Thyroid gland (tissue), 4 donors: ENCODE results near the gene HOXA5. TPM values are rescaled to one million over a fixed set of nuclear protein-coding genes. Genes with fewer than 3 reads are reported as not detected.

Source experiments
- DNase-seq, 2 donors: peaks; one replicate each; pipeline ENCODE4 v3.0.0-alpha.2; 2019
- H3K27ac ChIP-seq, 3 donors: fragments of 200-600 bp; sonication (generic); 1 replicate in 2 of 3; 2 replicates in 1 of 3; pipeline ENCODE4 v1.5.1; 2016 to 2019; ENCODE audit warnings: mild to moderate bottlenecking in 1 of 3, moderate library complexity in 1 of 3
- H3K27me3 ChIP-seq: fragments of 200-600 bp; sonication (generic); one replicate; pipeline ENCODE4 v1.5.1; 2019
- H3K36me3 ChIP-seq, 2 donors: fragments of 200-600 bp; sonication (generic); one replicate each; pipeline ENCODE4 v1.5.1; 2016 to 2019
- H3K4me1 ChIP-seq, 2 donors: fragments of 200-600 bp; sonication (generic); one replicate each; pipeline ENCODE4 v1.5.1; 2017 to 2019
- H3K4me3 ChIP-seq, 3 donors: fragments of 200-600 bp; sonication (generic); replicated peaks in 1 of 3; 1 replicate in 2 of 3; 2 replicates in 1 of 3; pipeline ENCODE4 v1.5.1; 2016; ENCODE audit warnings: mild to moderate bottlenecking in 1 of 3
- H3K9me3 ChIP-seq: fragments of 200-600 bp; sonication (generic); one replicate; pipeline ENCODE4 v1.5.1; 2017
- CTCF ChIP-seq, 6 experiments: fragments of 200-600 bp in 3 of 6; fragments of 450-650 bp in 3 of 6; sonication (generic) in 3 of 6; IDR thresholded peaks; one replicate each; pipeline ENCODE4 v1.5.1; 2016 to 2019; ENCODE audit warnings: antibody characterized with exemption in 6 of 6, mild to moderate bottlenecking in 2 of 6, inconsistent platforms in 1 of 6, moderate library complexity in 1 of 6
- POLR2A ChIP-seq, 2 donors: fragments of 450-650 bp; IDR thresholded peaks; one replicate each; pipeline ENCODE4 v1.6.1; 2017; ENCODE audit warnings: antibody characterized with exemption in 2 of 2, mild to moderate bottlenecking in 2 of 2, moderate library complexity in 1 of 2
- WGBS, 2 donors: methylation state at CpG; one replicate each; pipeline ENCODE4 v1.1.5; 2017; 5-methylcytosine and 5-hydroxymethylcytosine counted together
- intact Hi-C: fragments of 100-400 bp; cut with DNase I; formaldehyde crosslinking; loops from one replicate; pipeline ENCODE4 v1.15.1; 2023
- total RNA-seq, 4 donors: library from RNA; depleted of rRNA; stranded (reverse); fragments of >200 nt; gene quantifications; one replicate each; pipeline ENCODE4 v1.2.3, GENCODE V29; 2016

The HOXA5 gene
- total RNA-seq, 4 donors from 2014 or later: 2.0 to 4.4 (median 3.3) TPM

- H3K4me3 ChIP-seq: no peak overlapping the region
- no peak overlapping the region for H3K27ac ChIP-seq
- TF ChIP-seq POLR2A (IDR thresholded peaks at IDR 0.05) (no peak), CTCF (IDR thresholded peaks at IDR 0.05) (no peak)
- WGBS, 2 donors: 11 to 16% methylated on average over 8 to 44 of the region's 46 CpGs
- peaks cover 81% of the 10 kb centered on the region for H3K27me3 ChIP-seq
- peaks cover 5 to 31% of the 10 kb centered on the region in 2 donors for H3K4me1 ChIP-seq
- no peaks in the 10 kb centered on the region for H3K9me3 ChIP-seq
- intact Hi-C loops: loop anchor here (10.0 kb wide), 1 partner anchor 1311 kb away; no protein-coding TSS in a partner anchor
- H3K36me3 ChIP-seq: no peaks in the 10 kb centered on the region
- no peak for DNase-seq
Measured at GRCh38 chr7:27165996-27166530, 22.6 kb upstream of the HOXA5 start.

- Histone ChIP-seq H3K4me1 (peaks cover 10 to 36% of the 10 kb centered on the region in 2 donors), H3K27ac (no peak within 1 kb of the TSS), H3K36me3 (no peaks in the 10 kb centered on the region), H3K9me3 (no peaks in the 10 kb centered on the region), H3K27me3 (peaks cover 76% of the 10 kb centered on the region), H3K4me3 (no peak within 1 kb of the TSS)
- intact Hi-C loops: loop anchor here (10.0 kb wide), 1 partner anchor 1311 kb away; no protein-coding TSS in a partner anchor
- TF ChIP-seq CTCF (IDR thresholded peaks at IDR 0.05): no peak
- TF ChIP-seq POLR2A (IDR thresholded peaks at IDR 0.05): no peak
- peak in 1 of 2 donors; percentile 31 for DNase-seq
- 12% methylated on average over 31 to 37 of the region's 82 CpGs for WGBS, 2 donors
Measured at GRCh38 chr7:27165089-27165995, 21.9 kb upstream of the HOXA5 start, which contains the start of gene HOXA9. TSS of gene HOXA9 (minus strand) at chr7:27165537. CDS start at chr7:27165457, 80 bp downstream.

GRCh38 chr7:27164367-27165088, 21.0 kb upstream of the HOXA5 start:
- no peak for DNase-seq
- Histone ChIP-seq H3K27ac (no peak overlapping the region), H3K4me1 (peaks cover 12 to 31% of the 10 kb centered on the region in 2 donors), H3K27me3 (peaks cover 75% of the 10 kb centered on the region), H3K36me3 (no peaks in the 10 kb centered on the region), H3K9me3 (no peaks in the 10 kb centered on the region), H3K4me3 (no peak overlapping the region)
- WGBS, 2 donors: 6 to 9% methylated on average over 13 to 25 of the region's 47 CpGs
- TF ChIP-seq POLR2A (IDR thresholded peaks at IDR 0.05) (no peak), CTCF (IDR thresholded peaks at IDR 0.05) (no peak)
- intact Hi-C loops: loop anchor here (5.0 to 10.0 kb wide), 2 partner anchors 787 to 1310 kb away; no protein-coding TSS in a partner anchor

- peaks cover 12 to 29% of the 10 kb centered on the region in 2 donors for H3K4me1 ChIP-seq
- 22 to 38% methylated on average over 12 of the region's 12 CpGs for WGBS, 2 donors
- peaks cover 74% of the 10 kb centered on the region for H3K27me3 ChIP-seq
- DNase-seq: no peak
- intact Hi-C loops: loop anchor here (5.0 to 10.0 kb wide), 2 partner anchors 787 to 1309 kb away; no protein-coding TSS in a partner anchor
- H3K36me3 ChIP-seq: no peaks in the 10 kb centered on the region
- TF ChIP-seq CTCF (IDR thresholded peaks at IDR 0.05): no peak
- TF ChIP-seq POLR2A (IDR thresholded peaks at IDR 0.05): no peak
- H3K4me3 ChIP-seq: no peak overlapping the region
- H3K9me3 ChIP-seq: no peaks in the 10 kb centered on the region
- H3K27ac ChIP-seq: no peak overlapping the region
Measured at GRCh38 chr7:27164045-27164366, 20.5 kb upstream of the HOXA5 start.
